Nephron progenitor cell (in vitro differentiated cells): ENCODE data around the gene CTNNB1.

Source experiments
- DNase-seq: peaks from one replicate; pipeline ENCODE4 v3.0.0; 2021
- H3K27ac Mint-ChIP-seq: 2 replicates; pipeline ENCODE4 v1.8.0; 2021; ENCODE audit warnings: mild to moderate bottlenecking, moderate library complexity, mixed read lengths
- H3K27me3 Mint-ChIP-seq: 2 replicates; pipeline ENCODE4 v1.8.0; 2021; ENCODE audit warnings: mild to moderate bottlenecking, low read depth, mixed read lengths; ENCODE audit not compliant: poor library complexity
- H3K36me3 Mint-ChIP-seq: 2 replicates; pipeline ENCODE4 v1.8.0; 2021; ENCODE audit warnings: low read depth, mixed read lengths
- H3K4me1 Mint-ChIP-seq: 2 replicates; pipeline ENCODE4 v1.8.0; 2021; ENCODE audit warnings: mixed read lengths
- H3K4me3 Mint-ChIP-seq: 2 replicates; pipeline ENCODE4 v1.8.0; 2021; ENCODE audit warnings: mild to moderate bottlenecking, moderate library complexity, mixed read lengths
- H3K9me3 Mint-ChIP-seq: 2 replicates; pipeline ENCODE4 v1.8.0; 2021; ENCODE audit warnings: mild to moderate bottlenecking, moderate library complexity, mixed read lengths
- TF ChIP-seq, protein P1 (sequence below): fragments of 200-600 bp; sonication (generic); IDR thresholded peaks from 2 replicates; pipeline ENCODE4 v1.5.0; 2021; ENCODE audit warnings: antibody characterized with exemption

Gene CTNNB1

GRCh38 chr3:41192885-41193284 lies 6.4 kb upstream of the CTNNB1 start:
- Mint-ChIP-seq H3K9me3 (no peaks in the 10 kb centered on the region), H3K36me3 (no peaks in the 10 kb centered on the region), H3K27ac (no peak overlapping the region), H3K4me1 (peaks cover 6% of the 10 kb centered on the region), H3K27me3 (peaks cover 9% of the 10 kb centered on the region), H3K4me3 (no peak overlapping the region)
- TF ChIP-seq, protein P1, sequence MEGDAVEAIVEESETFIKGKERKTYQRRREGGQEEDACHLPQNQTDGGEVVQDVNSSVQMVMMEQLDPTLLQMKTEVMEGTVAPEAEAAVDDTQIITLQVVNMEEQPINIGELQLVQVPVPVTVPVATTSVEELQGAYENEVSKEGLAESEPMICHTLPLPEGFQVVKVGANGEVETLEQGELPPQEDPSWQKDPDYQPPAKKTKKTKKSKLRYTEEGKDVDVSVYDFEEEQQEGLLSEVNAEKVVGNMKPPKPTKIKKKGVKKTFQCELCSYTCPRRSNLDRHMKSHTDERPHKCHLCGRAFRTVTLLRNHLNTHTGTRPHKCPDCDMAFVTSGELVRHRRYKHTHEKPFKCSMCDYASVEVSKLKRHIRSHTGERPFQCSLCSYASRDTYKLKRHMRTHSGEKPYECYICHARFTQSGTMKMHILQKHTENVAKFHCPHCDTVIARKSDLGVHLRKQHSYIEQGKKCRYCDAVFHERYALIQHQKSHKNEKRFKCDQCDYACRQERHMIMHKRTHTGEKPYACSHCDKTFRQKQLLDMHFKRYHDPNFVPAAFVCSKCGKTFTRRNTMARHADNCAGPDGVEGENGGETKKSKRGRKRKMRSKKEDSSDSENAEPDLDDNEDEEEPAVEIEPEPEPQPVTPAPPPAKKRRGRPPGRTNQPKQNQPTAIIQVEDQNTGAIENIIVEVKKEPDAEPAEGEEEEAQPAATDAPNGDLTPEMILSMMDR, result no peak
- DNase-seq, result no peak

- Mint-ChIP-seq H3K4me1 (peaks cover 8% of the 10 kb centered on the region), H3K4me3 (no peak overlapping the region), H3K27me3 (peaks cover 6% of the 10 kb centered on the region), H3K27ac (no peak overlapping the region), H3K36me3 (no peaks in the 10 kb centered on the region), H3K9me3 (no peaks in the 10 kb centered on the region)
- DNase-seq, result no peak
- TF ChIP-seq, protein P1, result no peak
Observed at GRCh38 chr3:41193794-41194539, 5.3 kb upstream of the CTNNB1 start.

DNA sequence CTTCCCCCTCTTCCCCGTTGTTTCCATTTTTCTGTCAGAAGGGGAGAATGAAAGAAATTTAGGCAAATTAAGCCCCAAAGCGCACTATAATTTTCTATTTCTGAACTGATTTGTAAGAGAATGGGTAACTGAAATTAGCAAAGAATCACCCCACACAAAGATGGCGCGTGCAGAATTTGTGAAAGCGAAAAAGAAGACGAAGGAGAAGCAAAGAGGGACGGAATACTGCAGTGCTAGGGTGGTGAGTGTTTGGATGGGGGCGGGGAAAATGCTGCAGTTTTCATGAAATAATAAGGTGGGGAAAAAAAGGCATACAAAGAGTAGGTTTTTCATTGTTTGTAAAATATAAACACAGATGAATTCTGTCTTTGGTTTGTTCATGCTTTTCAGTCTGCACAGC lies 4.6 kb upstream of the CTNNB1 start:
- H3K36me3 Mint-ChIP-seq, result no peaks in the 10 kb centered on the region
- TF ChIP-seq, protein P1, result no peak
- H3K4me3 Mint-ChIP-seq, result no peak overlapping the region
- H3K9me3 Mint-ChIP-seq, result no peaks in the 10 kb centered on the region
- H3K27ac Mint-ChIP-seq, result no peak overlapping the region
- DNase-seq, result no peak
- H3K27me3 Mint-ChIP-seq, result peaks cover 6% of the 10 kb centered on the region
- H3K4me1 Mint-ChIP-seq, result peaks cover 8% of the 10 kb centered on the region

DNA sequence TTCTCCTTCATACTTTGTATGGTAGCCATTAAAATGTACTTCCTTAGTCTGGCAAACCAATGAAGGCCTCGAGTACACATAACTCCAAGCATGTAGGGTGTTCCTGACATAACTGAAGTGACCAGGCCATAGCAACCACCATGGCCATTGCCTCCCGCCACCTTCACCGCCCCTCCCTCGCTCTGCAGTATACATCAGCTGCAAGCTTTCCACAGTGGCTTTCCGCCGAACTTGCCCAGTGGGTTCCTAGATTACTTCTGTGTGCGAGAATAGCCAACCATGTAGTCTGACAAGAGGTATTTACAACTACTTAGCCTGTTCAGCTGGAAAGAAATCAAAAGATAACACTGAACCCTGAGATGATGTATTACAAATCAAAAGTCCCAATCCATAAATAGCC lies 3.4 kb upstream of the CTNNB1 start:
- H3K27ac Mint-ChIP-seq, result no peak overlapping the region

GRCh38 chr3:41196499-41197410 lies 2.5 kb upstream of the CTNNB1 start:
- TF ChIP-seq, protein P1, result no peak
- no peak overlapping the region for H3K27ac Mint-ChIP-seq
- H3K27me3 Mint-ChIP-seq, result peaks cover 3% of the 10 kb centered on the region
- no peak overlapping the region for H3K4me3 Mint-ChIP-seq
- no peak for DNase-seq
- H3K9me3 Mint-ChIP-seq, result no peaks in the 10 kb centered on the region
- peaks cover 21% of the 10 kb centered on the region for H3K4me1 Mint-ChIP-seq
- no peaks in the 10 kb centered on the region for H3K36me3 Mint-ChIP-seq

More for the DNA sequence above, 3.4 kb upstream of the CTNNB1 start:
- no peak for DNase-seq
- H3K27me3 Mint-ChIP-seq, result peaks cover 3% of the 10 kb centered on the region
- H3K36me3 Mint-ChIP-seq, result no peaks in the 10 kb centered on the region
- no peak overlapping the region for H3K4me3 Mint-ChIP-seq
- H3K9me3 Mint-ChIP-seq, result no peaks in the 10 kb centered on the region
- TF ChIP-seq, protein P1, result no peak
- peaks cover 12% of the 10 kb centered on the region for H3K4me1 Mint-ChIP-seq
